Uterus (tissue), 2 donors: Measurements from ENCODE around the gene RFESD.

ENCODE experiments used
- POLR2A ChIP-seq, 2 donors: fragments of 450-650 bp; IDR thresholded peaks; one replicate each; pipeline ENCODE4 v1.6.1; 2016; ENCODE audit warnings: antibody characterized with exemption in 2 of 2, mild to moderate bottlenecking in 1 of 2, moderate library complexity in 1 of 2
- TF ChIP-seq, protein P1 (sequence below), 4 experiments: fragments of 200-600 bp in 2 of 4; fragments of 450-650 bp in 2 of 4; sonication (generic) in 2 of 4; IDR thresholded peaks; one replicate each; pipeline ENCODE4 v1.5.1; 2016 to 2019; ENCODE audit warnings: antibody characterized with exemption in 4 of 4, mild to moderate bottlenecking in 2 of 4, moderate library complexity in 1 of 4

DNA sequence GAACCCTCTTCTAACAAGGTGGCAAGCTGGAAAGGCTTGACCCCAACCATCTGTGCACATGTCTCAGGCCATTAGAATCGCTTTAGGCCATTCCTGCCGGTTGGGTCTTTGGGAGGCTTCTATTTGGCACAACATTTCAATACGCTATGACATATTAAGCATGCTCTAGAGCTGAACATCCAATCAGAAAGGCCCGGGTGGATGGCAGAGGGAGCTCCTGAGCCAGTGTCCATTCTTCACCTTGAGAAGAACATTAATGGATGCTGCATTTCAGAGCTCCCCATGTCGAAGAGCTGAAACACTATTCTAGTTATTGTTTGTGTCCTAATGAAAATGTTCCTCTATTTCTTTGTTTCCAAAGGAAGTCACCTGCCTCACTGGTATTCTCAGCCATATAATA is 23.4 kb downstream of the RFESD start:
- TF ChIP-seq, protein P1, sequence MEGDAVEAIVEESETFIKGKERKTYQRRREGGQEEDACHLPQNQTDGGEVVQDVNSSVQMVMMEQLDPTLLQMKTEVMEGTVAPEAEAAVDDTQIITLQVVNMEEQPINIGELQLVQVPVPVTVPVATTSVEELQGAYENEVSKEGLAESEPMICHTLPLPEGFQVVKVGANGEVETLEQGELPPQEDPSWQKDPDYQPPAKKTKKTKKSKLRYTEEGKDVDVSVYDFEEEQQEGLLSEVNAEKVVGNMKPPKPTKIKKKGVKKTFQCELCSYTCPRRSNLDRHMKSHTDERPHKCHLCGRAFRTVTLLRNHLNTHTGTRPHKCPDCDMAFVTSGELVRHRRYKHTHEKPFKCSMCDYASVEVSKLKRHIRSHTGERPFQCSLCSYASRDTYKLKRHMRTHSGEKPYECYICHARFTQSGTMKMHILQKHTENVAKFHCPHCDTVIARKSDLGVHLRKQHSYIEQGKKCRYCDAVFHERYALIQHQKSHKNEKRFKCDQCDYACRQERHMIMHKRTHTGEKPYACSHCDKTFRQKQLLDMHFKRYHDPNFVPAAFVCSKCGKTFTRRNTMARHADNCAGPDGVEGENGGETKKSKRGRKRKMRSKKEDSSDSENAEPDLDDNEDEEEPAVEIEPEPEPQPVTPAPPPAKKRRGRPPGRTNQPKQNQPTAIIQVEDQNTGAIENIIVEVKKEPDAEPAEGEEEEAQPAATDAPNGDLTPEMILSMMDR (IDR thresholded peaks at IDR 0.05): no peak
- no peak for TF ChIP-seq POLR2A (IDR thresholded peaks at IDR 0.05)
